Activated CD8-positive, alpha-beta memory T cell treated with anti-CD3 and anti-CD28 coated beads for 24 hours (primary cell): ENCODE results near the gene RAI1.
"Not testable (repeated sequence)": the region's sequence is repeated elsewhere in the genome, so short reads cannot be mapped to it uniquely, and the experiment has no call there.

Experiments
- DNase-seq: peaks from one replicate; pipeline ENCODE4 v3.0.0-alpha.2; 2020

RAI1 gene

GRCh38 chr17:17806611-17807274 is 125.5 kb downstream of the RAI1 start:
- no peak for DNase-seq

GRCh38 chr17:17807440-17807839 is 126.2 kb downstream of the RAI1 start:
- no peak for DNase-seq

DNA sequence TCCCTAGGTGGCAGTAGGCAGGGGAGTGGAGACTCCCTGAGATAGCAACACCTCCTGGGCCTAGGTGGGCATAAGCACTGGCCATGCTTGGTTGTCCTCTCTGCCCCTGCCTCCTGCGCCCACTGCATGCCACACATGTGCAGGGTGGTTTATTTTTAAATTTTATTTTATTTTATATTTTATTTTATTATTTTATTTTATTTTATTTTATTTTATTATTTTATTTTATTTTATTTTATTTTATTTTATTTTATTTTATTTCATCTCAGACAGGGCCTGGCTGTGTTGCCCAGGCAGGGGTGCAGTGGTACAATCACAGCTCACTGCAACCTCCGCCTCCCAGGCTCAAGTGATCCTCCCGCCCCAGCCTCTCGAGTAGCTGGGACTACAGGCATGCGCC is 126.9 kb downstream of the RAI1 start:
- not testable (repeated sequence) for DNase-seq

DNA sequence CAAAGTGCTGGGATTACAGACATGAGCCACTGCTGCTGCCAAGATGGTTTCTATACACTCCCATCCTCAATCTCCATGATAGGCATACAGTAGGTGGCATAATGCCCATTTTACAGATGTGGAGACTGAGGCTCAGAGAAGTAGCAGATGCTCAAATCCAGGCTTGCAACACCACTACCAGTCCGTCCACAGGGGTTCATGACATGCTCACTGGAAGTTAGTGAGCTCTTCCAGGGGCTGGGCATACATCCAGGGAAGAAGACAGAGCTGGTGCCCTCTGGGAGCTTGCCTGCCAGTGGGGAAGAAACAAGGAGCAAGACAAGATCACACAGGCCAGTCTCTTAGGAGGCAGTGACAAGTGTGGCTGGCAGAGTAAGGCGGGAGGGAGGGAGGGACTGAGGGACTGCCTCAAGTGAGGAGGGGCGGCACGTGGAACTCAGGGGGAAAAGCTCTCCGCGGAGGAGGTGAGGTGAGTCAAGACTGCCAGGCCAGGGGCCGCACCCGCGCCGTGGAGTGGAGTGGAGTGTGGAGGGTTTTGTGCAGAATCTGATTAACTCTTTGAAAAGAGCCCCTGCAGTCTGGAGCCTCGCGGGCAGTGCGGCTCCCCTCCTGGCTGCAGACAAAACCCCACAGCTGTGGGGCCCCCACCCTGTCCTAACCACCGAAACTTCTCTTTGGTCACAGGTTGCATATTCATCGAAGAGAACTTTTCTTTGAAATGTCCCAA is 127.6 kb downstream of the RAI1 start:
- no peak for DNase-seq

DNA sequence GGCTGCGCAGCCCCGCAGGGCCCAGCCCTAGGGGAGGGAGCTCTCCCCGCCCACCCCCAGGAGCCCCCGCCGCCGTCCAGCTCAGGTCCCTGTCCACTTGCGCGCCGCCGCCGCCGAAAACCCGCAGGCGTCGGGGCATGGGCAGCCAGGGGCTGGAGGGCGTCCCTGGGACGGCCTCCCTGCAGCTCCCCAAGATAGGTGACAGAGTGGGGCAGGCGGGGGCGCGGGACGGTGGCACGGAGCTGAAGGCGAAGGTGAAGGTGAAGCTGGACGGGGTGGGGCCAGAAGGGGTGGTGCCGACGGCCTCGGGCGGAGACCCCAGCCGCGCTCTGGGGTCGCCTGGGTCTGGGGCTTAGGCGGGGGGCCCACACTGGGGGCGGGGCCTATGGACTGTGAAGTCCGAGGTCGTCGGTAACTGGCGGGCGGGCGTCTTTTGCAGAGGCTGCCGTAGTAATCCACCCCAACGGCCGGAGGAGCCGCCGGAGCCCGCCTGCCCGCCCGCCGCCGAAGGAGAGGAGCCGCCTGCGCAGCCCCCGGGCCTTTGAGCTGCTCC is 128.3 kb downstream of the RAI1 start:
- no peak for DNase-seq

GRCh38 chr17:17810084-17810894 is 129.0 kb downstream of the RAI1 start:
- no peak for DNase-seq

- no peak for DNase-seq
These were observed 129.6 kb downstream of the RAI1 start for GRCh38 chr17:17810895-17811248.

DNA sequence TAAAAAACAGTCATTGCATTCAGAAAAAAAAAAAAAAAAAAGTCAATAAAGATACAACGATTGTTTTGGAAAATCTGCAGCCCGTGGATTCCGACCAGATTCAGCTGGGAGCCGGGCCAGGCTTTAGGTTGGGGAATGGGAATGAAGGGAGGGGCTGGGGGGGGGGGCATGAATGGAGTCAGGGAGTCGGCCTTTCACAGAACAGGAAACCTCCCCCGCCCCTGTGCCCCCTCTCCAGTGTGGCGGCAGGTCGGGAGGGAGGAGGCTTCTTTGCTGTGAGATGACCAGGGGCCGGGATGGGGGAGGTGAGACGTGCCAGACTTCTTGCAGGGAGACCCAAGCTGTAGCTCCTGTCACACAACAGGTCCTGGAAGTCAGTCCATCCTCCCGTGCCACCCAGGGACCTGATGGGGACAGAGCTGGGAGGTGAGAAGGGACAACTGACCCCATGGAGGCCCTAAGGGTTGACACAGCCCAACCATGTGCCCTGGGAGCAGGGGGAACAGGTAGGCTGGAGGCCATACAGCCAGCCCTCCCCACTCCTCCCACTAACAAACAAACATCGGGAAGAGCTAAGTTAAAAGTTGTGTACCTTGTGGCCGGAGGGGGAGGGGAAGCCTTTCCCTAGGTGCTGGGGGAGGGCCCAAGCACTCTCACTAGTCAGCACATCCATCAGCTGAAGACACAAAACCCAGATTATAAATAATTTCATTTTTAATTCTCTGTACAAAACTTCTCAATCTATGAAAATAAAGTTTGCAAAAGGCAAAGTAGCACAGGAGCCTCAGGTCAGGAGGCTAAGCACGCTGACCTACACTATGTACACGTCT is 130.3 kb downstream of the RAI1 start:
- DNase-seq = no peak

DNA sequence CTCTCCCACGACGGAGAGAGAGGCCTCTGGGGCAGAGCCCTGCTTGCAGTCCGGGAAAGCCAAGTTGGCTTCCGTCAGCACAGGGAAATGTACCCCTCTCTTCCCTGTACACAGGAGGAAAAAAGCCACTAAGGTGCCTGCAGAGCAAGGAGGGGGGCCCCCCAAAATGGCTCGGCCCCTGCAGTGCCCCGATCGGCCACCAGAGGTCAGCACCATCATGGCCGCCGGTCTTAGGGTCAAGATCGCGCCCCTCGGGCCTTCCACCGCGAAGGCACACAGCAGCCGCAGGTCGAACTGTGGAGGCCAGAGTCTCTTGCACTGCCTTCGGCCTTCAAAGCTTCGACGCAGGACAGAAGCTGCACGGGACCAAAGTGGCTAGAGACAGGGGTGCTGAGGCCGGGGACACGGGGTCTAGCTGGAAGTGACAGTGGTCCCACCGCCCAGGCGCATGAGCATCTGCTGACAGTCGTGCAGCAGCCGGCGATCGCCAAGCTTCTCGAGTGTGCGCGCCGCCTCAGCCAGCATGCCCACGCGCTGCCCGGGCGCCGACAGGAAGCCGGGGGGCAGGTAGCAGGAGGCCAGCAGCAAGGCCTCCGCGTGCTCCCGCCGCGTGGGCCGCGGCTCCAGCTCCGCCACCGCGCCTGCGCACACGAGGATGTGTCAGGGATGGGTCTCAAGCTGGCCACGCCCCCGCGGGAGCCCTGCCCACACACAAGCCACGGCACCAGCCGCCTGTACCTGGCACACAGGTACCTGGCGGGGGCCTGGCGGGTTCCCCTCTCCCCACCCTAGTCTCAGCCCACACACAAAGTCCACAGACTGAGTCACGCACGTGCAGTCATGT is 131.2 kb downstream of the RAI1 start:
- peak; percentile 93 for DNase-seq

DNA sequence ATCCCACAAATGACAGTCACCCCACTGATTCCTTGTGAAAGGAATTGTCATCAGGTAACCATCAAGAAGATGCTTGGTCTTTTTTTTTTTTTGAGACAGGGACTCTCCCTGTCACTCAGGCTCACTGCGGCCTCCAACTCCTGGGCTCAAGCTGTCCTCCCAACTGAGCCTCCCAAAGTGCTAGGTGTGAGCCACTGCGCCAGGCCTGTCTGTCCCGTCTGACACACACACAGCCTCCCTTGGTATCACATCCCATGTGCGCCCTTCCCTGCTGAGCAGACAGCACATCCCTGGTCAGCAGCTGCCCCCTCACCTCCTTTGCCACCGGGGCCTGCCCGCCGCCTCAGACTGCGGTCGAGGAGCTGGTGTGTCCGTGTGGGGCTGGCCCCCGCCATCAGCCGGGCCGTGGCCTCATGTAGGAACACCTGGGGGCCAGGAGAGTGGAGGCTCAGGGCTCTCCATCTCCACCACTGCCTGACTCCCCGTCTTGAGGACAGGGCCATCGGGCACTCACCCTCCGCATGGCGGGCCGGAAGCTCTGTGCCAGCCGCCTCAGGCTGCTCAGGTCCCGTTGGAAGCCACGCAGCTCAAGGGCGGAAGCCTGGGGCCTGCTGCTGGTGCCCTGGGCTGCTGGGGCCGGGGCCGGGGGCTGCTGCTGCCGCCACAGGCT is 131.9 kb downstream of the RAI1 start:
- DNase-seq = no peak

- no peak for DNase-seq
These were observed 132.5 kb downstream of the RAI1 start for GRCh38 chr17:17813725-17814095.

GRCh38 chr17:17814162-17815061 is 133.2 kb downstream of the RAI1 start:
- DNase-seq = no peak

DNA sequence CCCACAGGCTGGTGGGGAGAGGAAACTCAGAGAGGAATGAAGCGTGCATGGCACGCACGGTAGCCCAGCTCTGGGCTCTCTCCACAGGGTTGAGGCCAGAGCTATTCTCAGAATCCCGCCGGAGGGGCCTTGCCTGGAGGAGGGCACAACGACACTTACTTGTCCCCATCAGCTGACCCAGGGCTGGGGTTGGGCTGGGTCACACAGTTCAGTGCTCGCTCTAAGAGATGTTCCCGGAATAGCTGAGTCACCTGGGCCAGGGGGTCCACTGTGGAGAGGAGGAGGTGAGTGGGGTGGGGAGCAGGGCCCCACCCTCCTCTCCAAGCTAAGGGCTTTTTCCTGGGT is 133.8 kb downstream of the RAI1 start:
- no peak for DNase-seq

DNA sequence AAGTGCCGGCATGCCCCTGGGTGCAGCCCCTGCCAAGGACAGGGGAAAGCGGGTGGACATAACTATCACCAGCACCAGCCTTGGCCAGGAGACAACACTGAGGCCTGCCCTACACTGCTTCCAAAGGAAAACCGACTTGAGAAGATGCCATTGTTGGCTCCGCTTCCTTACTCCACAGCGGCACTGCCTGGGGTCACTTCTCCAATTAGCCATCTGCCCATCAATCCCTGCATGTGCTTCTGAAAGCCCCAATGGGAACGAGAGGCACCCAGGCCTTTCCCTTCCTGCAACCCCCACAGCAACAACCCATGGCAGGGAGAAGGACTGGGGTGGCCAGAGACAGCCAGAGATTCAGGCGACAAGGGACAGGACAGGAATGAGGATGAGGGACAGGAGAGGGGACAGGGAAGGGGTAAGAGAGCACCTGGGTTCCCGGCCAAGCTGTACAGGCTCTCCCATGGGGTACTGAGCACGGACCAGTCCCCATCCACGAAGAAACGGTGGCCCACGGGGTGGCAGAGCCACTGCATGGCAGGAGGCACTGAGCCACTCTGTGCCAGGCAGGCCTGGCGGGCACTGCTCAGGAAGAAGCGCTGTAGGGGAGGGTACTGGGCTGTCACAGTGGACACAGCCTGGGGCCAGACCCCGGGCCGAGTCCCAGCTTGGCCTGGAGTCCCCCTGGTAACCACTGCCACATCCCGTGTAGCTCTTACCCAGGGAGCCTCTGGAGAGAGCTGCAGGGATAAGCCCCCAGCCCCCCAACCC is 134.4 kb downstream of the RAI1 start:
- no peak for DNase-seq

- DNase-seq = no peak
These were observed 135.1 kb downstream of the RAI1 start for GRCh38 chr17:17816240-17816814.

GRCh38 chr17:17816831-17817551 is 135.7 kb downstream of the RAI1 start:
- DNase-seq = no peak

DNA sequence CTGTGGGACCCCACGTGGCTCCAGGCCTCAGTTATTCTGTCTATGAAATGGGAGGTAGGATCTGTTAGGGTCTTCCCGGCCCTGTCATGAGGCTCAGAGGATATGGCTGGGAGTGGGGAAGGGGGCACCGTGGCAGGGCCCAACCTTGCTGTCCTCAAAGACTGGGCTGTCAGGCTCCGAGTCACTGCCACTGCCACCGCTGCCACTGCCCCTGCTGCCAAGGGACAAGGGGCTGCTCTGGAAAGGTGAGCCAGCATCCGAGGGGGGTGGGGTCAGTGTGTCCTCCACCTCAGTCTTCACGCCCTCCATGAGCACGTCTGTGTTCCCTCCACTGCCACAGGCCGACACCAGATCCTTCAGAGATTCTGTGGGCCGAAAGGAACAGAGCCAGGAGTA is 136.3 kb downstream of the RAI1 start:
- no peak for DNase-seq

DNA sequence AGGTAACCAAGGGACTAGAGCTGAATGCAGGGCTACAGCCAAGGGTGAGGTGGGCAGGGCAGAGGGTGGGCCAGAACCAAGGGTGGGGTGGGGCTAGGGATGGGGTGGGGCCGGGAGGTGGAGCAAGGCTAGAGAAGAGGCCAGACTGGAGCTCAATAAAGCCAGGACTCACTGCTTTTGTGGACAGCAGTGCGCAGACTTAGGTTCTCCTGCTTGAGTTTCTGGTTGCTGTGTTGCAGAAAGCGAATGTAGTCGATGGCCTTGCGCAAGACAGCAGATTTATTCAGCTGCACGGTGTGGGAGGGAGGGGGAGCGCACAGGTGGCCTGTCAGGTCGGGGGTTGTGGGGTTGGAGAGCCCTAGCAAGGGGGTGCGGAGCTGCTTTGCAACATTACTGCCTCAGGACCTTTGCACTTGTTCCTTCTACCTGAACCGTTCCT is 136.8 kb downstream of the RAI1 start:
- DNase-seq = no peak
